ENCODE measurements around the gene SYNE1. TPM values are rescaled to one million over a fixed set of nuclear protein-coding genes. Genes with fewer than 3 reads are reported as not detected.
"Not testable (repeated sequence)": the region's sequence is repeated elsewhere in the genome, so short reads cannot be mapped to it uniquely, and the experiment has no call there.

Gene SYNE1
- total and polyA plus RNA-seq, 10 of the 15 experiments (the other 5 are each of a cell fraction or from before 2014, with no cell fraction given): 2.3 to 28.7 (median 14.1) TPM

DNA sequence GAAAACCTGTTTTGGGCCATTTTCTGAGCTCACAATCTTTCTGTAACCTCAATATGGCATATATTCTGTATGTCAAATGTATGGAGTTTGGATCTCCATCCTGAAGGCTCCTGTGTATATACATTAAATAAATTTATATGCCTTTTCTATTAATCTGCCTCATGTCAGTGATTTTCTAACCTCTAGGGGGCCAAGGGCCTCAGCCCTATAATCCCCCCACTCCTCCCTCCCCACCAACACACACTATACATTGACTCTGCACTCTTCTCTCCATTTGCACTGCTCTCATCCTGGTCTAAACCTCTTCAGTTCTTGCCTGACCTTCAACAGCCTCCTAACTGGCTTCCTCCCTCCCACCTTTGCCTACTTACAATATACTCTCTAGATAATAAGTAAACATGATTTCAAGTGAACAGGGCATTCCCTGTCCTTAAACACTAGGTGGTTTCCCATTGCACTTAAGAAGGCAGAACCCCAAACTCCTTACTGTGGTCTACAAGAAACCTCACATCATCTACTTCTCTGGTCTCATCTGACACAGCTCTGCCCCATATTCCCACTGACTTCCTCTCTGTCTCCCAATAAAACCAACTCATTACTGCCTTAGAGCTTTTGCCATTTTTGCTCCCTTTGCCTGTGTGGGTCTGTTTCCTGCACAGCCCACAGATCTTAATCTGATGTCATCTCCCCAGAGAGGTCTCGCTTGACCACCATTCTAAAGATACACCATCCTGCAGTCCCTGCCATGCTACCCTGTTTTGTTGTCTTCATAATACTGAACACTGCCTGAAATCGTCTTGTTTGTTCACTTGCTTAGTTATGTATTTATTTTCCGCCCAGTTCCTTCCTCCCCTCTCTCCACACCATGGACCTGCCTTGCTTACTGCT is 213.7 kb downstream of the SYNE1 start (continued):
- TF ChIP-seq, protein P1, sequence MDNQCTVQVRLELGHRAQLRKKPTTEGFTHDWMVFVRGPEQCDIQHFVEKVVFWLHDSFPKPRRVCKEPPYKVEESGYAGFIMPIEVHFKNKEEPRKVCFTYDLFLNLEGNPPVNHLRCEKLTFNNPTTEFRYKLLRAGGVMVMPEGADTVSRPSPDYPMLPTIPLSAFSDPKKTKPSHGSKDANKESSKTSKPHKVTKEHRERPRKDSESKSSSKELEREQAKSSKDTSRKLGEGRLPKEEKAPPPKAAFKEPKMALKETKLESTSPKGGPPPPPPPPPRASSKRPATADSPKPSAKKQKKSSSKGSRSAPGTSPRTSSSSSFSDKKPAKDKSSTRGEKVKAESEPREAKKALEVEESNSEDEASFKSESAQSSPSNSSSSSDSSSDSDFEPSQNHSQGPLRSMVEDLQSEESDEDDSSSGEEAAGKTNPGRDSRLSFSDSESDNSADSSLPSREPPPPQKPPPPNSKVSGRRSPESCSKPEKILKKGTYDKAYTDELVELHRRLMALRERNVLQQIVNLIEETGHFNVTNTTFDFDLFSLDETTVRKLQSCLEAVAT (IDR thresholded peaks at IDR 0.05): no peak
- TF ChIP-seq MTA2 (IDR thresholded peaks at IDR 0.05; ENCODE audit: low read depth) (0 out of 2 replicates have a peak, but pooled peaks have one; percentile 15), NFYB (IDR thresholded peaks at IDR 0.05; ENCODE audit: insufficient read depth, low read depth, low read length) (no peak), SP1 (IDR thresholded peaks at IDR 0.05; ENCODE audit: low read depth, low read length) (no peak), IKZF1 (conservative IDR thresholded peaks at IDR 0.05) (peak; percentile 57), CHD2 (IDR thresholded peaks at IDR 0.05; ENCODE audit: borderline replicate concordance, low read depth, low read length) (no peak), ZBED1 (IDR thresholded peaks at IDR 0.05; ENCODE audit: borderline replicate concordance) (no peak), SUZ12 (IDR thresholded peaks at IDR 0.05; ENCODE audit: unreplicated experiment) (no peak), IKZF2 (IDR thresholded peaks at IDR 0.05) (peak; percentile 23 to 44; a peak in 3 of 4 replicates), ATF7 (IDR thresholded peaks at IDR 0.05; ENCODE audit: low read depth) (peak; percentile 47; the same call in 1 of the 2 replicates), ZZZ3 (IDR thresholded peaks at IDR 0.05; ENCODE audit: control insufficient read depth, insufficient read length, low read depth) (no peak)

DNA sequence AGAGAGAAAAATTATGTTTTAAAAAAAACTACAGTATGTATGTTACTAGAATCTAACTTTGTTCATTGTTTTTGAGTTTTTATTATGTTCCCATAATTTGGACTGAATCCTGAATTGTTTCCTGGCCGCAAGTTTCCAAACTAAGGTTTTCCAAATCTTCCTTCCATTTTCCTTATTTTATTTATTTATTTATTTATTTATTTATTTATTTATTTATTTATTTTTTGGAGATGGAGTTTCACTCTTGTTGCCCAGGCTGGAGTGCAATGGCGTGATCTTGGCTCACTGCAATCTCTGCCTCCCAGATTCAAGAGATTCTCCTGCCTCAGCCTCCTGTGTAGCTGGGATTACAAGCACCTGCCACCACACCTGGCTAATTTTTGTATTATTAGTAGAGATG is 215.7 kb downstream of the SYNE1 start:
- H3K9ac ChIP-seq (ENCODE audit: control insufficient read depth, insufficient read depth, low read length); RAD21 ChIA-PET (ENCODE audit: unreplicated experiment); intact Hi-C loops (cut with micrococcal nuclease; ENCODE audit: unreplicated experiment); FAIRE-seq; SMC1A ChIA-PET (ENCODE audit: uncharacterized antibody, unreplicated experiment); H4K20me1 ChIP-seq (ENCODE audit: control insufficient read depth, insufficient read depth); H3K4me2 ChIP-seq (ENCODE audit: control insufficient read depth, insufficient read depth); in situ Hi-C loops (cut with MboI); H3K4me3 ChIP-seq; H3K27me3 ChIP-seq (replicated peaks in 1 of 2; ENCODE audit: control insufficient read depth in 2 of 2, insufficient read depth in 2 of 2, low read length in 1 of 2); H3K4me1 ChIP-seq (ENCODE audit: control insufficient read depth, insufficient read depth, low read length); ATAC-seq; H3K27ac ChIP-seq (ENCODE audit: control insufficient read depth, insufficient read depth); CTCF ChIA-PET; H3K9me3 ChIP-seq (replicated peaks; ENCODE audit: control insufficient read depth, insufficient read depth, low read length); POLR2A ChIA-PET; DNase-seq (ENCODE audit: low read depth, low spot score); H3K79me2 ChIP-seq (ENCODE audit: control insufficient read depth, insufficient read depth, low read length); H3K36me3 ChIP-seq (ENCODE audit: control insufficient read depth in 2 of 2, insufficient read depth in 2 of 2, low read length in 1 of 2); H2AFZ ChIP-seq (ENCODE audit: control insufficient read depth, low read depth, low read length); BruUV-seq (replicated peaks): not testable (repeated sequence)
- 27% methylated on average over 2 of the region's 2 CpGs for WGBS (ENCODE audit: insufficient coverage, insufficient replicate concordance, low lambda C conversion rate, missing lambda C conversion rate)
